HL-60 (cell line): ENCODE data around the gene FRMD3.

Source experiments
- DNase-seq, 2 experiments: peaks; one replicate each; pipeline ENCODE4 v3.0.0-alpha.2; 2010 to 2020; ENCODE audit warnings: low read depth in 1 of 2, low spot score in 1 of 2
- H3K27ac ChIP-seq: fragments of 250-450 bp; sonication (Bioruptor Pico); replicated peaks from 2 replicates; pipeline ENCODE4 v1.5.1; 2020; ENCODE audit warnings: mild to moderate bottlenecking, moderate library complexity
- H3K27me3 ChIP-seq: fragments of 250-450 bp; sonication (Bioruptor Pico); 2 replicates; pipeline ENCODE4 v1.5.1; 2021; ENCODE audit warnings: mild to moderate bottlenecking, moderate library complexity; ENCODE audit not compliant: insufficient read depth, poor library complexity, severe bottlenecking
- H3K4me3 ChIP-seq: replicated peaks from 2 replicates; pipeline ENCODE4 v1.5.1; 2011; ENCODE audit warnings: mild to moderate bottlenecking, control low read depth, low read length; ENCODE audit not compliant: insufficient read depth
- GABPA ChIP-seq: IDR thresholded peaks from 2 replicates; pipeline ENCODE4 v1.6.1; 2012; ENCODE audit warnings: low read depth
- POLR2AphosphoS5 ChIP-seq: IDR thresholded peaks from 2 replicates; pipeline ENCODE4 v1.6.1; 2012; ENCODE audit warnings: low read depth
- SPI1 ChIP-seq: IDR thresholded peaks from 2 replicates; pipeline ENCODE4 v1.6.1; 2012; ENCODE audit warnings: low read depth, mild to moderate bottlenecking, borderline replicate concordance
- long read RNA-seq: library from polyadenylated mRNA; unstranded; transcript quantifications from one replicate; pipeline ENCODE4 v2.0.0, GENCODE V29; 2020
- TF ChIP-seq, protein P1 (sequence below): IDR thresholded peaks from one replicate; pipeline ENCODE4 v1.5.1; 2011; ENCODE audit warnings: low read length, control low read depth, inconsistent platforms; ENCODE audit not compliant: insufficient read depth
- TF ChIP-seq, protein P2 (sequence below): IDR thresholded peaks from 2 replicates; pipeline ENCODE4 v1.6.1; 2012; ENCODE audit warnings: low read depth; ENCODE audit not compliant: insufficient replicate concordance

The FRMD3 gene
- long read RNA-seq, partial matches to known transcripts: 0 of 1 reads
- long read RNA-seq, other reads (novel, unspliced or antisense): 1 of 1 reads

DNA sequence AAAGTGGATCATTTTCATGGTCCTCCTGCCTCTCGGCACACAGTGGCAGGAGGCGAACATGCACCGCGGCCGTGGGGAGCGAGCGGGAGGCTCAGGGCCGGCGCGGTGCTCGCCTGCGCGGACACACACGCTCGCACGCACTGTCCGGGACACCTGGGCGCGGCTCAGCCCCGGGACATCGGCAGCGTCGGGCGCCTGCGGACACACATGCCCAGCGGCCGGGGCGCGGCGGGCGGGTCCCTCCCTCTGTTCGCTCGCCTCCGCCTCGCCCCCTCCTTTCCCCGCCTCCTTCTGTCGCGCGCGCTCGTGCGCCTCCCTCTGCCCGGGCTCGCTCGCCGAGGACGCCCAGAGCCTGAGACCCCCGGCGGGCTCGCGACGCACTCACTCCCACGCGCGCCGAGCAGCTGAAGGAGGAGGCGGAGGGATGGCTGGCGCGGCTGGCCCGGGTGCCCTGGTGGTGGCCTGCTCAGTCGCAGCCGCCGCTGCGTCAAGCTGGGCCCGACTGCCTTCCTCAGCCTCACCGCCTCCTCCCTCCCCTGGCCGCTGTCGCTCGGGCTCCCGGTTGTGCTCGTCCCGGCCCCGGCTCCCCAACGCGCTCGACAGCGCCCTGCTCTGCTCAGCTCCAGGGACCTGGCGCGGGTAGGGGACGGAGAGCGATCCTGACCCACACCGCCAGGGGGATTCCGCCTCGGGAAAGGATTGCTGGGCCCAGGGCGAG, at the start of gene FRMD3:
Gene FRMD3, minus strand, starts transcription at position 230 of the 718 bp plus-strand sequence. Its CDS starts 170 bp downstream, at position 60.
- Histone ChIP-seq H3K27ac (peak within 1 kb of the TSS; percentile 64), H3K27me3 (no peaks in the 10 kb centered on the region), H3K4me3 (peak within 1 kb of the TSS; percentile 66)
- DNase-seq: peak; percentile 50 to 90
- peak; percentile 43; the same call in 1 of the 2 replicates for TF ChIP-seq POLR2AphosphoS5
- no peak for TF ChIP-seq SPI1
- TF ChIP-seq, protein P1, sequence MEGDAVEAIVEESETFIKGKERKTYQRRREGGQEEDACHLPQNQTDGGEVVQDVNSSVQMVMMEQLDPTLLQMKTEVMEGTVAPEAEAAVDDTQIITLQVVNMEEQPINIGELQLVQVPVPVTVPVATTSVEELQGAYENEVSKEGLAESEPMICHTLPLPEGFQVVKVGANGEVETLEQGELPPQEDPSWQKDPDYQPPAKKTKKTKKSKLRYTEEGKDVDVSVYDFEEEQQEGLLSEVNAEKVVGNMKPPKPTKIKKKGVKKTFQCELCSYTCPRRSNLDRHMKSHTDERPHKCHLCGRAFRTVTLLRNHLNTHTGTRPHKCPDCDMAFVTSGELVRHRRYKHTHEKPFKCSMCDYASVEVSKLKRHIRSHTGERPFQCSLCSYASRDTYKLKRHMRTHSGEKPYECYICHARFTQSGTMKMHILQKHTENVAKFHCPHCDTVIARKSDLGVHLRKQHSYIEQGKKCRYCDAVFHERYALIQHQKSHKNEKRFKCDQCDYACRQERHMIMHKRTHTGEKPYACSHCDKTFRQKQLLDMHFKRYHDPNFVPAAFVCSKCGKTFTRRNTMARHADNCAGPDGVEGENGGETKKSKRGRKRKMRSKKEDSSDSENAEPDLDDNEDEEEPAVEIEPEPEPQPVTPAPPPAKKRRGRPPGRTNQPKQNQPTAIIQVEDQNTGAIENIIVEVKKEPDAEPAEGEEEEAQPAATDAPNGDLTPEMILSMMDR: no peak

DNA sequence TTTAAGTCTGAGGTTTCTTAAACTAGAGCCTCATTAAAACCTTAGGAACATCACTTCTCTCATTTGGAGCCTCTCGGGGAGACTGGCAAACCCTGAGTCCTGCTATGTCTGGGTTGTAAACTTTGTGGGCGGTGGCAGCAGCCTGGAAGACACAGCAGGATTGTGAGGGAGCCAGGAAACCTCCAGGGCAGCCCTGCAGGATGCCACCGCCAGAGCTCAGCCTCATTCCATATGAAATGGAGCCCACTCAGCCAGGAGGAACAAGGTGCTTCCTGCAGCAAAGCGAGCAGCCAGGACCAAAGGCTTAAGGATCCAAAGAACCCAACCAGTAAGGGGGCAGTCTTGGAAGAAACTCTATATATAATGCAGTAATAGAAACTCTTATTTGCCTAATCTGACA, 46.8 kb upstream of the FRMD3 start:
- DNase-seq: no peak
- TF ChIP-seq POLR2AphosphoS5 (no peak), GABPA (no peak), SPI1 (no peak)
- TF ChIP-seq, protein P2, sequence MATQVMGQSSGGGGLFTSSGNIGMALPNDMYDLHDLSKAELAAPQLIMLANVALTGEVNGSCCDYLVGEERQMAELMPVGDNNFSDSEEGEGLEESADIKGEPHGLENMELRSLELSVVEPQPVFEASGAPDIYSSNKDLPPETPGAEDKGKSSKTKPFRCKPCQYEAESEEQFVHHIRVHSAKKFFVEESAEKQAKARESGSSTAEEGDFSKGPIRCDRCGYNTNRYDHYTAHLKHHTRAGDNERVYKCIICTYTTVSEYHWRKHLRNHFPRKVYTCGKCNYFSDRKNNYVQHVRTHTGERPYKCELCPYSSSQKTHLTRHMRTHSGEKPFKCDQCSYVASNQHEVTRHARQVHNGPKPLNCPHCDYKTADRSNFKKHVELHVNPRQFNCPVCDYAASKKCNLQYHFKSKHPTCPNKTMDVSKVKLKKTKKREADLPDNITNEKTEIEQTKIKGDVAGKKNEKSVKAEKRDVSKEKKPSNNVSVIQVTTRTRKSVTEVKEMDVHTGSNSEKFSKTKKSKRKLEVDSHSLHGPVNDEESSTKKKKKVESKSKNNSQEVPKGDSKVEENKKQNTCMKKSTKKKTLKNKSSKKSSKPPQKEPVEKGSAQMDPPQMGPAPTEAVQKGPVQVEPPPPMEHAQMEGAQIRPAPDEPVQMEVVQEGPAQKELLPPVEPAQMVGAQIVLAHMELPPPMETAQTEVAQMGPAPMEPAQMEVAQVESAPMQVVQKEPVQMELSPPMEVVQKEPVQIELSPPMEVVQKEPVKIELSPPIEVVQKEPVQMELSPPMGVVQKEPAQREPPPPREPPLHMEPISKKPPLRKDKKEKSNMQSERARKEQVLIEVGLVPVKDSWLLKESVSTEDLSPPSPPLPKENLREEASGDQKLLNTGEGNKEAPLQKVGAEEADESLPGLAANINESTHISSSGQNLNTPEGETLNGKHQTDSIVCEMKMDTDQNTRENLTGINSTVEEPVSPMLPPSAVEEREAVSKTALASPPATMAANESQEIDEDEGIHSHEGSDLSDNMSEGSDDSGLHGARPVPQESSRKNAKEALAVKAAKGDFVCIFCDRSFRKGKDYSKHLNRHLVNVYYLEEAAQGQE: no peak
- TF ChIP-seq, protein P1: no peak
- Histone ChIP-seq H3K27me3 (no peaks in the 10 kb centered on the region), H3K4me3 (no peak overlapping the region), H3K27ac (no peak overlapping the region)

DNA sequence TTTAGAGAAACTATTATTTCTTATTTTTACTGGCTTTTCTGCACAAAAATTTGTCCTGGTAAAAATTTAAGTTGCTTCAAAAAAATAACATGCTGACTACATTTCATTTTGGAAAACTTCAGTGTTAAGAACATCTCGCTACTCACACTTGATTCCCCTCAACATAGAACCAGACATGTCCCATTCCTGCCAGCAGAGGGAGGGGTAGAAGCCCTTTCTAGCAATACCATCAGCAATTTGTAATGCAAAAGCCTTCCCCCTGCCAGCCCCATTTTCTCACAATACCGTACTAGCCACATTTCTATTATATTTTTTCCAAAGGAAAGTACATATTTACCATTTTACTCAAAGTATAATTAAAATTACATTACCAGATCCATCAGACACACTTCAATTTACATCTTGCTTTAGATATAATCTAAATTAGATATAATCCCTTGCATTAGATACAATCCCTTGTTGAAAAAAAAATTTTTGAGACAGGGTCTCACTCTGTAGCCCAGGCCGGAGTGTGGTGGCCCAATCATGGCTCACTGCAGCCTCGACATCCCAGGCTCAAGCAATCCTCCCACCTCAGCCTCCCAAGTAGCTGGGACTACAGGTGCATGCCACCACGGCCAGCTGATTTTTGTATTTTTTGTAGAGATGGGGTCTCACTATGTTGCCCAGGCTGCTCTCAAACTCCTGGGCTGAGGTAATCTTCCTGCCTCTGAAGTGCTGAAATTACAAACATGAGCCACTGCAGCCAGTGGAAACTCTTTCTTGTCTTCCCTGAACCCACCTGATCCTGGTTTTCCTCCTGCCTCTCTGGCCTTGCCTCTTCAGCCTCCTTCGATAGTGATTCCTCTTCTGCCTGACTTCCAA, 45.2 kb upstream of the FRMD3 start:
- peak in 1 of 2 experiments; percentile 59 for DNase-seq
- no peak overlapping the region for H3K4me3 ChIP-seq
- no peaks in the 10 kb centered on the region for H3K27me3 ChIP-seq
- TF ChIP-seq POLR2AphosphoS5 (no peak), SPI1 (no peak)
- TF ChIP-seq, protein P2: no peak
- TF ChIP-seq, protein P1: peak; percentile 35
- no peak overlapping the region for H3K27ac ChIP-seq
